IMR-90 (cell line): ENCODE data around the gene EXOC3L2. TPM values are rescaled to one million over a fixed set of nuclear protein-coding genes. Genes with fewer than 3 reads are reported as not detected.

ENCODE experiments used
- ATAC-seq: fragments of 200-7000 bp; cut with Tn5 transposase; 2 replicates; pipeline ENCODE4 v1.9.1; 2020; ENCODE audit warnings: low read depth, mild to moderate bottlenecking, moderate library complexity
- BruUV-seq: library from RNA; stranded (reverse); fragments of 400-500 nt; replicated peaks from 2 replicates; lab custom pipeline; 2021; lab: Mats Ljungman, UMichigan
- CTCF ChIA-PET: fragments of 300-600 bp; formaldehyde crosslinking; extraction: SDS; loops from one replicate; lab custom pipeline; 2021; ENCODE audit warnings: antibody characterized with exemption; lab: Yijun Ruan, JAX
- POLR2A ChIA-PET: fragments of 300-600 bp; sonication (Branson Sonifier 250); formaldehyde crosslinking; loops from one replicate; lab custom pipeline; 2022; ENCODE audit warnings: antibody characterized with exemption; ENCODE audit not compliant: unreplicated experiment; lab: Charles Lee
- DNase-seq: peaks from one replicate; pipeline ENCODE4 v3.0.0; 2013
- H2AFZ ChIP-seq: replicated peaks from 2 replicates; pipeline ENCODE3; 2013; ENCODE audit warnings: low read length, mild to moderate bottlenecking; ENCODE audit not compliant: poor library complexity
- H2AK5ac ChIP-seq: 2 replicates; pipeline ENCODE4 v1.6.1; 2013; ENCODE audit warnings: low read depth, low read length, inconsistent platforms
- H2AK9ac ChIP-seq: replicated peaks from 2 replicates; pipeline ENCODE3; 2013; ENCODE audit warnings: mild to moderate bottlenecking, low read depth, low read length, moderate library complexity; ENCODE audit not compliant: poor library complexity
- H2BK120ac ChIP-seq: 2 replicates; pipeline ENCODE4 v1.6.1; 2013; ENCODE audit warnings: low read depth, low read length, inconsistent platforms
- H2BK15ac ChIP-seq: 3 replicates; pipeline ENCODE4 v1.6.1; 2013; ENCODE audit warnings: low read depth, low read length, inconsistent platforms
- H2BK20ac ChIP-seq: 2 replicates; pipeline ENCODE4 v1.6.1; 2013; ENCODE audit warnings: low read depth, mild to moderate bottlenecking, inconsistent platforms, low read length, moderate library complexity
- H2BK5ac ChIP-seq: 2 replicates; pipeline ENCODE4 v1.6.1; 2013; ENCODE audit warnings: mild to moderate bottlenecking, low read depth, low read length, inconsistent platforms; ENCODE audit not compliant: poor library complexity, severe bottlenecking
- H3K14ac ChIP-seq: replicated peaks from 2 replicates; pipeline ENCODE4 v1.6.1; 2013; ENCODE audit warnings: low read depth, low read length, inconsistent platforms
- H3K18ac ChIP-seq: 2 replicates; pipeline ENCODE4 v1.6.1; 2013; ENCODE audit warnings: low read depth, low read length, control low read depth
- H3K23ac ChIP-seq: 2 replicates; pipeline ENCODE4 v1.6.1; 2013; ENCODE audit warnings: low read depth, low read length, inconsistent platforms
- H3K27ac ChIP-seq: 2 replicates; pipeline ENCODE4 v1.5.1; 2013; ENCODE audit warnings: mild to moderate bottlenecking, control low read depth, low read length; ENCODE audit not compliant: insufficient read depth
- H3K27me3 ChIP-seq: 2 replicates; pipeline ENCODE4 v1.6.1; 2013; ENCODE audit warnings: low read length; ENCODE audit not compliant: control insufficient read depth, insufficient read depth
- H3K36me3 ChIP-seq: 2 replicates; pipeline ENCODE4 v1.6.1; 2013; ENCODE audit warnings: low read length, mixed read lengths; ENCODE audit not compliant: control insufficient read depth, insufficient read depth
- H3K4ac ChIP-seq: 2 replicates; pipeline ENCODE4 v1.6.1; 2013; ENCODE audit warnings: low read depth, low read length, inconsistent platforms
- H3K4me1 ChIP-seq: 2 replicates; pipeline ENCODE4 v1.6.1; 2013; ENCODE audit warnings: low read length, mixed read lengths; ENCODE audit not compliant: control insufficient read depth, insufficient read depth
- H3K4me2 ChIP-seq: 2 replicates; pipeline ENCODE4 v1.6.1; 2013; ENCODE audit warnings: low read depth, mild to moderate bottlenecking, control low read depth, low read length, moderate library complexity
- H3K4me3 ChIP-seq: 2 replicates; pipeline ENCODE4 v1.5.1; 2013; ENCODE audit warnings: low read depth, mild to moderate bottlenecking, control low read depth, low read length, moderate library complexity; ENCODE audit not compliant: insufficient read depth
- H3K56ac ChIP-seq: 2 replicates; pipeline ENCODE4 v1.6.1; 2013; ENCODE audit warnings: low read length, inconsistent platforms; ENCODE audit not compliant: insufficient read depth; ENCODE audit errors: extremely low read depth
- H3K79me1 ChIP-seq, 2 experiments: 2 replicates each; pipeline ENCODE4 v1.6.1; 2013; ENCODE audit warnings: low read length in 2 of 2, inconsistent platforms in 1 of 2, low read depth in 1 of 2
- H3K9ac ChIP-seq: 2 replicates; pipeline ENCODE4 v1.6.1; 2013; ENCODE audit warnings: low read depth, low read length, control low read depth
- H3K9me1 ChIP-seq: 2 replicates; pipeline ENCODE4 v1.6.1; 2013; ENCODE audit warnings: low read length, inconsistent platforms; ENCODE audit not compliant: insufficient read depth
- H3K9me3 ChIP-seq: 2 replicates; pipeline ENCODE4 v1.6.1; 2013; ENCODE audit warnings: low read length; ENCODE audit not compliant: control insufficient read depth, insufficient read depth
- H4K20me1 ChIP-seq: 2 replicates; pipeline ENCODE4 v1.6.1; 2013; ENCODE audit warnings: low read length, inconsistent platforms; ENCODE audit not compliant: insufficient read depth
- H4K5ac ChIP-seq: 2 replicates; pipeline ENCODE4 v1.6.1; 2013; ENCODE audit warnings: mild to moderate bottlenecking, low read depth, low read length, control low read depth
- H4K8ac ChIP-seq, 2 experiments: 2 replicates each; pipeline ENCODE4 v1.6.1; 2013; ENCODE audit warnings: low read depth in 2 of 2, low read length in 2 of 2, control low read depth in 1 of 2, inconsistent platforms in 1 of 2
- H4K91ac ChIP-seq: 2 replicates; pipeline ENCODE4 v1.6.1; 2013; ENCODE audit warnings: low read depth, low read length, inconsistent platforms; ENCODE audit not compliant: insufficient read depth
- CHD1 ChIP-seq: IDR thresholded peaks from 2 replicates; pipeline ENCODE4 v1.6.1; 2012; ENCODE audit warnings: low read depth, low read length, improper control_type of control experiment
- WGBS, 2 experiments: methylation state at CpG; one replicate each; pipeline versions ENCODE4 v1.1.5 to v1.1.7; 2013; ENCODE audit warnings: missing lambda C conversion rate in 2 of 2; ENCODE audit not compliant: insufficient read length in 1 of 2; ENCODE audit errors: extremely low coverage in 2 of 2; 5-methylcytosine and 5-hydroxymethylcytosine counted together
- dilution Hi-C: fragments of 300-500 bp; cut with HindIII; formaldehyde crosslinking; loops from one replicate; pipeline ENCODE4 v1.14.3; 2018; ENCODE audit warnings: low sequenced_read_pairs; ENCODE audit not compliant: unreplicated experiment
- in situ Hi-C: fragments of 300-500 bp; cut with MboI; formaldehyde crosslinking; loops from 3 replicates; pipeline ENCODE4 v1.14.3; 2019; ENCODE audit warnings: low sequenced_read_pairs, inconsistent platforms, mixed read lengths
- intact Hi-C: fragments of 100-400 bp; cut with micrococcal nuclease; formaldehyde crosslinking; loops from 2 replicates; pipeline ENCODE4 v1.10.0; 2022
- polyA plus RNA-seq, 3 experiments: library from polyadenylated mRNA; depleted of rRNA; stranded (reverse); fragments of >200 nt; gene quantifications; 2 replicates each; pipeline ENCODE4 v1.2.3, GENCODE V29; 2012; ENCODE audit warnings: low replicate concordance in 1 of 3
- total RNA-seq: library from RNA; depleted of rRNA; stranded (reverse); fragments of >200 nt; gene quantifications from 2 replicates; pipeline ENCODE4 v1.2.3, GENCODE V29; 2012

The EXOC3L2 gene
- total and polyA plus RNA-seq, 2 of the 4 experiments (the other 2 are of a cell fraction) = 0.03 TPM; not detected in 1

DNA sequence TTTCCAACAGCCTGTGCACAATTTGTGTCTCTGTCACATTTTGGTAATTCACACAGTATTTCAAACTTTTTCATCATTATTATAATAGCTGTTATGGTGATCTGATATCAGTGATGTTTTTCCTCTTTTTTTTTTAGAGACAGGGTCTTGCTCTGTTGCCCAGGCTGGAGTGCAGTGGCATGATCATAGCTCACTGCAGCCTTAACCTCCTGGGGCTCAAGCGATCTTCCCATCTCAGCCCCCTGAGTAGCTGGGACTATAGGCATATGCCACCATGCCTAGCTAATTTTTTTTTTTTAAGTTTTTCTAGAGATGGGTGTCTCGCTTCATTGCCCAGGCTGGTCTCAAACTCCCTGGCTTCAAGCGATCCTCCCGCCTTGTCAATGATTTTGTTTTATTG, 11.6 kb upstream of the EXOC3L2 start:
- H2BK120ac ChIP-seq = no peak overlapping the region
- peaks cover 30 to 71% of the 10 kb centered on the region in 2 experiments for H3K79me1 ChIP-seq
- no peak overlapping the region for H3K9ac ChIP-seq
- intact Hi-C loops = no loop called here
- no CpG with 5 or more reads among the region's 4 CpGs for WGBS, 2 experiments
- H4K8ac ChIP-seq = no peak overlapping the region
- no peak overlapping the region for H2AK9ac ChIP-seq
- no peak overlapping the region for H3K4me3 ChIP-seq
- no peak overlapping the region for H4K5ac ChIP-seq
- POLR2A ChIA-PET = no interaction called here
- BruUV-seq = no TSS peak
- TF ChIP-seq CHD1 = no peak
- no peaks in the 10 kb centered on the region for H3K27me3 ChIP-seq
- no peak for ATAC-seq
- peaks cover 19% of the 10 kb centered on the region for H3K36me3 ChIP-seq
- H2BK5ac ChIP-seq = no peak overlapping the region
- CTCF ChIA-PET = no interaction called here
- H3K18ac ChIP-seq = no peak overlapping the region
- H2BK15ac ChIP-seq = no peak overlapping the region
- H4K91ac ChIP-seq = no peak overlapping the region
- H3K9me3 ChIP-seq = no peaks in the 10 kb centered on the region
- DNase-seq = no peak
- H3K4me1 ChIP-seq = peaks cover 17% of the 10 kb centered on the region
- H3K4me2 ChIP-seq = no peak overlapping the region
- H3K9me1 ChIP-seq = peaks cover 6% of the 10 kb centered on the region; the same call in 1 of the 2 replicates
- H3K23ac ChIP-seq = no peak overlapping the region
- dilution Hi-C loops = no loop called here
- H3K27ac ChIP-seq = no peak overlapping the region
- no peak overlapping the region for H2AK5ac ChIP-seq
- in situ Hi-C loops = no loop called here
- H3K56ac ChIP-seq = no peak overlapping the region
- peaks cover 56% of the 10 kb centered on the region for H4K20me1 ChIP-seq
- no peak overlapping the region for H2BK20ac ChIP-seq
- H2AFZ ChIP-seq = no peak overlapping the region
- no peak overlapping the region for H3K14ac ChIP-seq
- H3K4ac ChIP-seq = no peak overlapping the region
